ENCODE data around the gene KRI1.

The KRI1 gene

GRCh38 chr19:10565567-10566407 lies at the start of gene KRI1:
Gene KRI1, minus strand, starts transcription at chr19:10566010. Its CDS starts 11 bp downstream, at chr19:10565999.
- DNase-seq (ENCODE audit: low read depth, low spot score) = peak; percentile 67

- no peak for DNase-seq (ENCODE audit: low read depth, low spot score)
These were observed 46.8 kb upstream of the KRI1 start for GRCh38 chr19:10612499-10613119.

- DNase-seq (ENCODE audit: low read depth, low spot score) = no peak
These were observed 46.1 kb upstream of the KRI1 start for GRCh38 chr19:10611907-10612306.

GRCh38 chr19:10604460-10604980 lies 38.7 kb upstream of the KRI1 start:
- DNase-seq (ENCODE audit: low read depth, low spot score) = no peak

GRCh38 chr19:10603873-10604459 lies 38.2 kb upstream of the KRI1 start:
- no peak for DNase-seq (ENCODE audit: low read depth, low spot score)

- no peak for DNase-seq (ENCODE audit: low read depth, low spot score)
These were observed 37.5 kb upstream of the KRI1 start for GRCh38 chr19:10603084-10603872.

GRCh38 chr19:10602330-10603083 lies 36.7 kb upstream of the KRI1 start:
- DNase-seq (ENCODE audit: low read depth, low spot score) = no peak

- DNase-seq (ENCODE audit: low read depth, low spot score) = no peak
These were observed 36.2 kb upstream of the KRI1 start for GRCh38 chr19:10601999-10602329.

- no peak for DNase-seq (ENCODE audit: low read depth, low spot score)
These were observed 34.3 kb upstream of the KRI1 start for GRCh38 chr19:10600149-10600548.

GRCh38 chr19:10593820-10594637 lies 28.2 kb upstream of the KRI1 start:
- DNase-seq (ENCODE audit: low read depth, low spot score) = no peak

- no peak for DNase-seq (ENCODE audit: low read depth, low spot score)
These were observed 27.3 kb upstream of the KRI1 start for GRCh38 chr19:10593148-10593547.

- DNase-seq (ENCODE audit: low read depth, low spot score) = no peak
These were observed 22.0 kb upstream of the KRI1 start for GRCh38 chr19:10587839-10588150.

GRCh38 chr19:10587022-10587838 lies 21.4 kb upstream of the KRI1 start, which contains the start of gene AP1M2:
Gene AP1M2, minus strand, starts transcription at chr19:10587312. Its CDS starts 81 bp downstream, at chr19:10587231.
- DNase-seq (ENCODE audit: low read depth, low spot score) = peak; percentile 57

GRCh38 chr19:10586396-10586795 lies 20.6 kb upstream of the KRI1 start:
- no peak for DNase-seq (ENCODE audit: low read depth, low spot score)

GRCh38 chr19:10583036-10583776 lies 17.4 kb upstream of the KRI1 start:
- DNase-seq (ENCODE audit: low read depth, low spot score) = no peak

- no peak for DNase-seq (ENCODE audit: low read depth, low spot score)
These were observed 16.3 kb upstream of the KRI1 start for GRCh38 chr19:10582091-10582490.

- DNase-seq (ENCODE audit: low read depth, low spot score) = peak; percentile 87
These were observed 15.3 kb upstream of the KRI1 start for GRCh38 chr19:10580979-10581631.

GRCh38 chr19:10577951-10578350 lies 12.1 kb upstream of the KRI1 start:
- no peak for DNase-seq (ENCODE audit: low read depth, low spot score)

Data from iPS DF 19.7 (cell line).